GM21390 (cell line): ENCODE measurements around the gene SETD5.
A peak's percentile ranks its signal among the peaks of the same experiment; 100 is the strongest.

Experiments used
- ATAC-seq: cut with Tn5 transposase; IDR thresholded peaks from one replicate; pipeline ENCODE4 v1.9.1; 2021; ENCODE audit not compliant: unreplicated experiment

Gene SETD5, protein sequence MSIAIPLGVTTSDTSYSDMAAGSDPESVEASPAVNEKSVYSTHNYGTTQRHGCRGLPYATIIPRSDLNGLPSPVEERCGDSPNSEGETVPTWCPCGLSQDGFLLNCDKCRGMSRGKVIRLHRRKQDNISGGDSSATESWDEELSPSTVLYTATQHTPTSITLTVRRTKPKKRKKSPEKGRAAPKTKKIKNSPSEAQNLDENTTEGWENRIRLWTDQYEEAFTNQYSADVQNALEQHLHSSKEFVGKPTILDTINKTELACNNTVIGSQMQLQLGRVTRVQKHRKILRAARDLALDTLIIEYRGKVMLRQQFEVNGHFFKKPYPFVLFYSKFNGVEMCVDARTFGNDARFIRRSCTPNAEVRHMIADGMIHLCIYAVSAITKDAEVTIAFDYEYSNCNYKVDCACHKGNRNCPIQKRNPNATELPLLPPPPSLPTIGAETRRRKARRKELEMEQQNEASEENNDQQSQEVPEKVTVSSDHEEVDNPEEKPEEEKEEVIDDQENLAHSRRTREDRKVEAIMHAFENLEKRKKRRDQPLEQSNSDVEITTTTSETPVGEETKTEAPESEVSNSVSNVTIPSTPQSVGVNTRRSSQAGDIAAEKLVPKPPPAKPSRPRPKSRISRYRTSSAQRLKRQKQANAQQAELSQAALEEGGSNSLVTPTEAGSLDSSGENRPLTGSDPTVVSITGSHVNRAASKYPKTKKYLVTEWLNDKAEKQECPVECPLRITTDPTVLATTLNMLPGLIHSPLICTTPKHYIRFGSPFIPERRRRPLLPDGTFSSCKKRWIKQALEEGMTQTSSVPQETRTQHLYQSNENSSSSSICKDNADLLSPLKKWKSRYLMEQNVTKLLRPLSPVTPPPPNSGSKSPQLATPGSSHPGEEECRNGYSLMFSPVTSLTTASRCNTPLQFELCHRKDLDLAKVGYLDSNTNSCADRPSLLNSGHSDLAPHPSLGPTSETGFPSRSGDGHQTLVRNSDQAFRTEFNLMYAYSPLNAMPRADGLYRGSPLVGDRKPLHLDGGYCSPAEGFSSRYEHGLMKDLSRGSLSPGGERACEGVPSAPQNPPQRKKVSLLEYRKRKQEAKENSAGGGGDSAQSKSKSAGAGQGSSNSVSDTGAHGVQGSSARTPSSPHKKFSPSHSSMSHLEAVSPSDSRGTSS (N-terminal part only)

DNA sequence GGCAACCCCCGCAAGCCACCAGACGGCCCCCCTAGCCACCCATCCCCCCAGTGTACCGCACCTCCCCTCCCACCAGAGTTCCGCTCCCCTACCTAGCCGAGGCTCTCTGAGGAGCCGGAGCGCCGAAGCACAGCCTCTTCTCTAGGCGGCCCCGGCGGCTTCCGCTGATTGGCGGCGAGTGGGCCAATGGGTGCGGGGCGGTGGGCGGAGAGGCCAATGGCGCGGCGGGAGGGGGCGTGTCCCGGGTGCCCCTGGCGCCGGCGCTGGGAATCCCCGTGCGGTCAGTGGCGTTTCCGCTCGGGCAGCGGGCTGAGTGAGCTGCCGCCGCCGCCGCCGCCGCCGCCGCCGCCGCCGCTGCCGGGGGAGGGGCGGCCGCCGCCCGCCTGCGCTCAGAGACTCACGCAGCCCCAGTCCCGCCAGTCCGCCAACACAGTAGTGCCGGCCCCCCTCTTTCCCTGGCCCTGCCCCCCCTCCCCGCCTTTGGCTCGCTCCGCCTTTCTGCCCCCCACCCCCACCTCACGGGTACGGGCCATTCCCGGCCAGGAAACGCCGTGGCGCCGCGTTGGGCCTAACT, at the start of gene SETD5:
SETD5 (plus strand) TSS at position 284 of the 574 bp plus-strand sequence. CDS start 31,324 bp downstream, outside the sequence.
- peak; percentile 46 for ATAC-seq

DNA sequence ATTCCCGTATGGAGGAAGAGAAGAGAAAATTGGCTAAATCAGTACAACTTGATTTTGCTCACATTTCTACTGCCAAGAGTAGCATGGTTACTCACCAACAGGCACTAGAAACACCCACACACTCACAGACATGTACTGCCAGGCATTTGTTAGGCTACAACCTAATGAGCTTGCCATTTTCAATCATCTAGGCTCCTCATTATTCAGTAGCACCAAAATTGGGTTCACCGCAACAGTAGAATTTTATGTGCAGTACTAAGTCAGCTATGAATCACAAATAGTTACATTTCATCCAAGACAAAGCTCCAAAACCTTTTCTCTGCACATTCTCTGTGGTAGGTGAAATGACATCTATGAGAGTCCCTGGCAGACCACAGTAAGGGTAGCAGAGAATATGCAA, 49.5 kb upstream of the SETD5 start:
- ATAC-seq = no peak

DNA sequence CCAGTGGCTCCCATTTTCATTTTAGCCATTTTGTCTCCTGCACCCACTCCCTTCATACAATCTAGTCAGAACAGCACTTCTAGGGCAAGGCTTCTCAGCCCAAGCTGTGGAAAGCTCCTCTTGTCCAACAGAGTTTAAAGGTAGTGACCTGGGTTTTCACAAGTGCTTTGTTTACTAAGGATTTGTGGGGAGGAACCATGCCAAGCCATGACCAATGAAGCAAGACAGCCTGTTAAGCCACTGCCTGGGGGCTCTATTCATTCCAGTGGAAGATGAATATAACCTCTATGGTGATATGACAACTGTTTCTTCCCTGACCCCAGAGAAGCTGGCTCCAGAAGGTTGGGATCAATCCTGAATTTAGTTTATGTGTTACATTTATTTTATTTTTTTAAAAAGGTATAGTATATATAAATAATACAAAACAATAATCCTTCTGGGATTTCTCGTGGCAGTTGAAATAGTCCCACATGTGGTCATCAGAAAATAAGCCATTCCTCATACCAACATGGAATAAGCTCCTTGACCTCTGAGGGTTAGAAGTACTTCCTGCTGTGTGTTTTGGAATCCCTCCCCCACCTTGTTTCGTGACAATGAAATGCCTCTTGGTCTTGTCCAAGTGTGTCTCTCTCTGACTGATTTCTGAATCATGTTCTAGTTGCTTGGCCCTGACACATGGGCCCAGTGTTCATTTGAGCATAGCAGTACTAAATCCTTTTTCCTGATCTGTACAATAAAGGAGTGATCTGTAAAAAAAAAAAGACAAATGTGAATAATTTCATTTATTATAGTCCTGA, 47.9 kb upstream of the SETD5 start:
- ATAC-seq = no peak

DNA sequence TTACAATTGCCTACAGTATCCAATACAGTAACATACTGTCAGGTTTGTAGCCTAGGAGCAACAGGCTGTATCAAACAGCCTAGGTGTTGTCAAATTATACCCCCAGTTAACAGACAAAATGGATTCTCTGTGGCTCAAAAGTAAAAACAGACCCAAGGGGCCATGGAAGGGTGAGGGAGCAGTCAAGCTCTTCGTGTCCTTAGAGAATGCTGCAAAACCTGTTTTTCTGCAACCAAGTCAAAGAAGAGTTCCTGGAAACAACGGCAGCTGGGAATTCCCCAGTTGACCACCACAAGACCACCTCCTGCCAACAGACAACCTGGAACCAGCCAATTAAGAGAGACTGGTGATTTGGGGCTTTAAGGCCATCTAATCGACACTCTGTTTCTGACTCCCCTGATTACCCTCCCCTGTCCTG, 45.7 kb upstream of the SETD5 start:
- ATAC-seq = no peak

DNA sequence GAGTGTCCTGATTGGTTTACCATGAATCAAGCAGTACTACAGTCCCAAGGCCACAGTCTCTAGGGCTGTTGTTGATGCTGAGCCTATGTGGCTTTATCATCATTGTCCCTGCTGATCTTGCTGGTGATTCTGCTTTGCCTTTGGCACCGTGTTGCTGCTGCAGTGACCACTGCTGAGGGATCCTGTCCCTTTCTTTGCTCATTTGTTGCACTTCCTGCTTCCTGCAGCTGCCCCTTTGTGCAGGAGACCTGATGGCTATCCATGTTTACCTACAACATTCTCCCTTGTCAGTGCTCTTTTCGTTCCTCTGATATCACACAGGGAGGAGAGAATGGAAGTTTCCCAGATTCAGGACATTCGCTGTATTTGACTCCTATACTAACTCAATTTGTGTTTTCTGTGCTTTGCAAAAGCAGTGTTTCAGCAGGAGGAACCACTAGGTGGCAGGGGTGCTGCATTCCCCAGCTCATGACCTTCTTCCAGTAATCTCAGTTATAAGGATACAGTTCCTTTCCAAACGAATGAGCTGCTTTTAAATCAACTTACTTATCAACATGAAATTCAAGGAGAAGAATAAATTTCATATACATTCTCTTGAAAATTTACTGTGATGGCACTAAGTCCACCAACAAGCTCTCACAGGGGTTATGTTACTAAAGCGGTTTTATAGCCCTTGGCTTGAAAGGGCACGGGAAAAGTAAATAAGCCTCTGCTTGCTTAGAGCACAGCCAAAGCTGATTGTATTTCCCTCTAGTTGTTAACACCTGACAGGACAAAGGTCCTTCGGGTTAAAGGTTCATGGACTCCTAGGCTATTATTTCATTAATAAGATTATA, 44.3 kb upstream of the SETD5 start:
- peak; percentile 59 for ATAC-seq

DNA sequence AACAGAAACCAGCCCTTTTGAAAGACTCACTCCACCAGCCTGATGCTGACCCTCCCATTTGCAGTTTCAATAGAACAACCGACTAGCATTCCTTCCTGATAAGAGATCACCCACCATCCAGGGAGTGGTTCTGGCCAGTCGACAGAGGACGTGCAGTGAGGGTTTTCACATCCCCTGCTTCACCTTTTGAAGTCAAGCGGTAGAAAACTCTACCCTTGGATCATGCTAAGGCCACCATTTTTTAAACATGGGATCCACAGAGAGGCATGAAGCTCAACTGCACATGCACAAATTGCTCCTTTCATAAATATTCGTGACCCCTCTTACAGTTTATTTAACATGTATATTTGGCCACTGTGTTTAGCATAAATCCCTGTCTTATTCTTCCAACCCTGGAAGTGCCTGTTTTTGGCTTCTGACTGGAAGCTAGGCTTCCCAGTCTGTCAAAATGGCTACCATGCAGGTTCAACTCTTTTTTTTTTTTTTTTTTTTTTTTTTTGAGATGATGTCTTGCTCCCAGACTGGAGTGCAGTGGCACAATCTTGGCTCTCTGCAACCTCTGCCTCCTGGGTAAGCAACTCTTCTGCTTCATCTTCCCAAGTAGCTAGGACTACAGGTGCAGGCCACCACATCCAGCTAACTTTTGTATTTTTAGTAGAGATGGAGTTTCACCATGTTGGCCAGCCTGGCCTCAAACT, 35.6 kb upstream of the SETD5 start:
- no peak for ATAC-seq

DNA sequence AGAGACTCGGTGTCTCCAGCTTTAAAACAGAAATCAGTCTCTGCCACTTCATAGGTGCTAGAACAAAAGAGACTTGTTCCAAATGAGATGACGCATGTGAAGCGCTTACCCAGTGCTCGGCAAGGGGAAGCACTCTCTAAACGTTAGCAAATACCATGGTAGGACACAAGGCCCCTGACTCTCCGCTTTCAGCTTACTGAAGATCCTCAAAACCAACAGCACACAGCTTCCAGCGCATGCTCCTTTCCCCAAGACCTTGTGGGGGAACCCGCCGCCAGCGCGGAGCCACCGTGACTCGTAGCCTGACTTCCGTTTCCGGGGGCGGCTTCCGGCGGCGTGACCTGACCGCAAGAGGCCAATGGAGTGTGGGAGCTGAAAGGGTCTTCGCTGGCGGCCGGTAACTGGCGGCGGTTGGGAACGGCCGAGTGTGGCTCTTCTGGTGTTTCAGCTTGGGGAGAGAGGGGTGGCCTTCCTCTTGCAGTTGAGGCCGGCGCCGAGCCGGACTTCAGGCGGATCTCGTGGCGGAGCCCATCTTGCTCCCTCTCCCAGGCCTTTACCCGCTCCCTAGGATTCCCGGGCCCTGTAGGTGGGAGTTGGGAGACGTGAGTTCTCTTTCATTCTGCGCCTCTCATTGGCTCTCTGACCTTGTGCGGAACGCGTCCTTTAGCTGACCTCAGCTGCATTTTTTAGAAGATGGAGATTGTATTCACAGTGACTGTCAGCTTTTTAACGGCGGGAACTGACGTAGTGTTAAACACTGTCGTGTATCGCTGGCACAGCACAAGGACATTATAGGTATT, 34.5 kb upstream of the SETD5 start, which contains the start of gene THUMPD3:
THUMPD3 (plus strand) TSS at position 324 of the 800 bp plus-strand sequence. CDS start 2,015 bp downstream, outside the sequence.
- ATAC-seq = peak; percentile 98

DNA sequence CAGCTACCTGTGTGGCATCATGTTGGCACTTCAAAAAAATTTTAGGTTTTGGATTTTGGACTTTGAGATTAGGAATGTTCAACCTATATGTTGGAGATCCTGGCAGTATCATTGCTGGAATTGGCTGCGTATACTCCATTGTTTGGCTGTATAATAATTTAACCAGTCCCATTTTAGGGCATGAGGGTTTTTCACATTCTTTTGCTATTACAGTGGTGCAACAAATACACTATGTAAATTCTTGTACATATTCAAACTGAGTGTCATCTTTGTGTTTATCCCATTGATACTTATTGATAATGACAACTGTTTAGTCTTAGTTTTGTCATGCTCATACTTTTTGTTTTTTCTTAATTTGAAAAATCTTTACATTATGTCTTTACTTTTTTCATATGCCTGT, 27.9 kb upstream of the SETD5 start:
- ATAC-seq = no peak

DNA sequence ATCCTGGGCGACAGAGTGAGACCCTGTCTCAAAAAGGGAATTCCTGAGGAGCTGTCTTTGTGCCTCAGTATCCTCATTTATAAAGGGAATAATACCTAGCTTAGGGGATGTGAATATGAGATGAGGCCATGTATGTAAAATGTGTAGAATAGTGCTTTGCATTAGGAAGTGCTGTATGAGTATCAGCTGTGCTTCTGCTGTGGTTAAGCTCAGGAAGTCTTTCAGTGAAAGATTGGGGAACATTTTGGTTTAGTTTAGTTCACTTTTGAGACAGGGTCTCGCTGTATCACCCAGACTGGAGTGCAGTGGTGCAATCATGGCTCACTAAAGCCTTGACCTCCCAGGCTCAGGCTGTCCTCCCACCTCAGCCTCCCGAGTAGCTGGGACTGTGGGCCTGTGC, 23.9 kb upstream of the SETD5 start:
- no peak for ATAC-seq

DNA sequence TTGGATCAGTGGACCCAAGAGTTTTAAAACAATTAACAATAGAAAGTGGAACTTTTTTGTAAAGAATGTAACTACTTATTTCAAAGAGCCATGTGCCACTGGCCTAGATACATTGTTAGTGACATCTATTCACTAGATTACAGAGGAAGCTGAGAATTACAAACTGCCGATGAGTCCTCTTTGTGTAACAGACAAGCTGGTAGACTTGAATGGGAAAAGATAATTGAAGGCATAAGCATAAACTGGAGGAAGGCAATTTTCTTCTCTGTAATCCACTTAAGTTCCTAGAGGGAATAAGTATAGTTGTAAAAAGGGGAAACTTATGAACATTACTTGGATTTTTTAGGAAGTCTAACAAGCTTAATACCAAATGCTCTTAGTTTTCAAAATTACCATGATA, 19.4 kb upstream of the SETD5 start:
- ATAC-seq = no peak

DNA sequence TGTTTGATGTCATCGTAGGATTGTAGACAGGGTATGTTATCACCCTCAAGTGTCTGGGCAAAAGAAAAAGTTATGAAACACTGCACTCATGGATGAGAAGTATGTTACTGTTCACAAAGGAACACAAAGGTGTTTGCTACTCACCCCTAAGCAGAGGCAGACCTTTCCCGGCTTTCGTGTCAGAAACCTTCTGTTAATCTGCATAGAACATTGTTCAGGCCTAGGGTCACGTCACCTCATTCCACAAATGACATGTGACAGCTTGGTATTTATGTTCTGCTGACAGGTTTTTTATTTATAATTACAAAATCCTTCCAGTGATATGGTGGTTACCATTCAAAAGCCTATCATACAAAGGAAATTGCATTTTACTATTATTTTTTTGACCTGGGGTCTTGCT, 18.1 kb upstream of the SETD5 start:
- no peak for ATAC-seq

DNA sequence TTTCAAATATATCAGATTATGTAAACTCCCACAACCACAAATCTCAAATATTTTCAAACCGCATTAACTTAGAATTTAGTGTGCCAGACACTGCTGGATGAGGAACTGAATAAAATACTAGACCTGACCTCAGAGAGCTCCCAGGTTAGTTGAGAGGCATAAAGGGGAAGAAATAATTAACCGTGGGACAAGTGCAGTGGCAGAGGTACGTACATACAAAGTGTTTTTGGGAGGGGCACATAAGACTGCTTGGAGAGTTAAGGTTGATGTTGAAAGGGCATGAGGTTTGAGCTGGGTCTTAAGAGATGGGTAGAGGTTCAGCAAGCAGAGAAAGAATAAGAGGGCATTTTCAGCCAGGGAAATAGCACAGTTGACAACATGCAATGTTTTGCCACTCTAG, 17.4 kb upstream of the SETD5 start:
- ATAC-seq = no peak

DNA sequence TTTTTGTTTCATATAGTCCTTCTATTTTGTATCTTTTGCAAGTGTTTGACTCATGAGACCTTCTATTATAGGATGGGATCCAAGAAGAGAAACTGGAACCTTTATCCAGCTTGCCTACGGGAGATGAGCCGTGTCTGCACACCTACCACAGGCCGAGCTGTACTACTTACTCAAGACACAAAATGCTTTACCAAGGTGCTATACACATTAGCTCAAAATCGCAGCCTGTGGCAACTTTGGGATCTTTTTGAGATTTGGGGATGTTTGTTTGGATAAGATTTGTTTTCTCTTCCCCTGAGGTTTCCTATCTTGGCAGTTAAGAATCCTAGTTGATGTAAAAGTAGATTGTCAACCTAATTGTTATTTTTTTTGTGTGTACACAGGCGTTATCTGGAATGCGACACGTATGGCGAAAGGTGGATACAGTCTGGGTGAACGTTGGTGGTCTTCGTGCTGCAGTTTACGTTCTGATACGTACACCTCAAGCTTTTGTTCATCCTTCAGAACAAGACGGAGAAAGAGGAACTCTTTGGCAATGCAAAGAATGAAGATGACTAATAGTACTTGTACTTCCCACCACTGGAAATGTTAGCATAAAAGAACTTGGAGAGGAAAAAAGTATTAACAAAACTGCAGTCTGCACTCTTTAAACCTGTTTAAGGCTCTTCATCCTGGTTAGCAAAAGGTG, 13.1 kb upstream of the SETD5 start:
- ATAC-seq = no peak

DNA sequence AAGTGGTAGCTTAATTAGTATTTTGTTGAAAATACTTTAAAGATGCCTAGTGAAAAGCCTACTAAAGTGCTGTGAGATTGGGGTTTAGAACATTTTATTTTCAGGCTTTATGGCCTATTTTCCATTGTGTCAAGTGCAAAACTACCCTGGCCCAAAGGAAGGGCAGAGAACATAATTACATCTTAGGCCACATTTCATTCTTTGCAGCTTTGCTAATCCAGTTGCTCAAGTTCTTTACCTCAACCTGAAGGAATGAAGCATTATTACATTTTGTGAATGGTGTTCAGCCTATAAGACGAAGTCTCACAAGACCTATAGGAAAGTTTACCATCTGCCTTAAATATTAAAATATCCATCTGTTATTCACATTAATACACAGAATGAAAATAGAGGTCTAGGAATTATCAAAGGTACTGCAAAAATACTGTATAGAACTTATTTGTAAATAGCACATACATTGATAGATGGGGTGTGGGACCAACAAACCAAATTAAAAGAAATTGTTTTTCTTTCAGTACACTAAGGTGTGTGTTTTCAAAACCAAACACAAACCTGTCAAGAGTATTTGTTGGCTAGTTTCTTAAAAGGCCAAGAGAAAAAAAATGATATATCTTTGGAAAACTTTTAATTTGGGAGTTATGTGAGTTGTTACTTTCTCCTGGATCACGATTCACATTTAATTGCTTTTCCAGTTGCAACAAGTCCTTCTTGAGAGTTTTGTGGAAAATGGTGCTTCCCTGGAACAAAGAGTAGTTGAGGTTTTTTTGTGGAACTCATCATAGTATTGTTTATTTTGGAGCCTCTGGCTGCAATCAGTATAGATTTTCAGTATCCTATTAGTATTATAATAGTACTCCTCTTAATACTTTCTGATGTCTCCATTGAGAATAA, 12.0 kb upstream of the SETD5 start:
- no peak for ATAC-seq

DNA sequence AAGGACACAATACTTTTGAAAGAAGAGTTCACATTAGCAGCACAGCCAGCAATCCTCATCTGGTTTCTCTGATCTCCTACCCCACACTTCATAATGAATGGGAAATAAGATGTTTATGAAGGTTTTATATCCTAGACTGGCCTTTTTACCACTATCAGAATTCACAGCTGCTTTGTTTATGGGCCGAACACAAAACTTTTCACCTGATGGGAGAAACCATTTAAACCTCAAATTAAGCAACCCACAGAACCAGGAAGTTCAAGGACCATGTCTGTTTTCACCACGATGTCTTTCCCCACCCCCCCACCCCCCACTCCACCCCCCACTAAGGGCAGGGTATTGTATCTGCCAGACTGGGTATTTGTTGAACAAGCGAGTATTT, 11.3 kb upstream of the SETD5 start:
- ATAC-seq = no peak
